Activated CD4-positive, CD25-positive, alpha-beta regulatory T cell treated with anti-CD3 and anti-CD28 coated beads, Interleukin-2, amount 50 U/mL, for 16 hours (primary cell): Measurements from ENCODE around the gene WLS.

Source experiments
- DNase-seq: peaks from one replicate; pipeline ENCODE4 v3.0.0-alpha.2; 2020; ENCODE audit warnings: low read depth, low spot score

WLS gene

DNA sequence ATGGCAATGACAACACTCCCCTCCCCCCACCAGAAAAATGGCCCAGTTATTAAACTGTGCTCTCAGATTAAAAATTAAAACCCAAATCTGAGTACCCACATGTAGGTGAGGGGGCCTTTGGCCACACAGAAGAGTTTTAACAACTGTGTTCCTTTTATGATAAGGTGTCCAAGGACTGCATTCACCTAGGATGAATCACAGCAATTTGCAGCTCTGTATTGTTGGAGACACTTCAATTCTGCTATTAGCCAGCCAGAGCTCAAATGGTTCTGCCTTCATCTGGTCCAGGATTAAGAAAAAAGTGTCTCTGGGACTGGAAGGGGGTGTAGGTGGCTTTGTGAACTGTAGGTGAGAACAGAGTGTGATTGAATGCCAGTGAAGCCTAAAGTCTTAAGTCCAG, 138.6 kb downstream of the WLS start:
- no peak for DNase-seq

- no peak for DNase-seq
Measured at GRCh38 chr1:68087184-68087583, 145.1 kb downstream of the WLS start.

- DNase-seq = no peak
Measured at GRCh38 chr1:68085752-68086151, 146.6 kb downstream of the WLS start.

DNA sequence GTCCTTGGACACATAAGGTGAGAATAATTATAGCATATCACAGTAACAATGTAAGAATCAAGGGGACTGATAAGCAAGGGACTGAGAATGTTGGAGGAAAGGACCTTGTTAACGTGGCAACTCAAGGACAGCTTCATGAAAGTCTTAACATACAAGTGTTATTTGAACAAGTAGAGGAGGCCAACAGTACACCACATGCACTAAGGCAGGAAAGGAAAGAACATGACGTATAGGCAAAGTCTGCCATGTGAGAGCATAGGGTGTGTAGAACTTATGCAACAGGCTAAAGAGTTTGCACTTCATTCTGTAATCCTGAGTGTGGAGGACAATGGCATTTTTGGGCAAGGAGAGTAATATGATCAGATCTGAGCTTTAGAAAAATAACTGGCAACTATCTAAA, 148.6 kb downstream of the WLS start:
- no peak for DNase-seq

GRCh38 chr1:68081775-68082283, 150.5 kb downstream of the WLS start:
- DNase-seq = no peak

GRCh38 chr1:68078647-68079046, 153.7 kb downstream of the WLS start:
- no peak for DNase-seq
